Measurements from ENCODE around the gene NDUFS6. TPM values are rescaled to one million over a fixed set of nuclear protein-coding genes. Genes with fewer than 3 reads are reported as not detected.

NDUFS6 gene
- total RNA-seq, 1 donor from 2014 or later, result 181 TPM

DNA sequence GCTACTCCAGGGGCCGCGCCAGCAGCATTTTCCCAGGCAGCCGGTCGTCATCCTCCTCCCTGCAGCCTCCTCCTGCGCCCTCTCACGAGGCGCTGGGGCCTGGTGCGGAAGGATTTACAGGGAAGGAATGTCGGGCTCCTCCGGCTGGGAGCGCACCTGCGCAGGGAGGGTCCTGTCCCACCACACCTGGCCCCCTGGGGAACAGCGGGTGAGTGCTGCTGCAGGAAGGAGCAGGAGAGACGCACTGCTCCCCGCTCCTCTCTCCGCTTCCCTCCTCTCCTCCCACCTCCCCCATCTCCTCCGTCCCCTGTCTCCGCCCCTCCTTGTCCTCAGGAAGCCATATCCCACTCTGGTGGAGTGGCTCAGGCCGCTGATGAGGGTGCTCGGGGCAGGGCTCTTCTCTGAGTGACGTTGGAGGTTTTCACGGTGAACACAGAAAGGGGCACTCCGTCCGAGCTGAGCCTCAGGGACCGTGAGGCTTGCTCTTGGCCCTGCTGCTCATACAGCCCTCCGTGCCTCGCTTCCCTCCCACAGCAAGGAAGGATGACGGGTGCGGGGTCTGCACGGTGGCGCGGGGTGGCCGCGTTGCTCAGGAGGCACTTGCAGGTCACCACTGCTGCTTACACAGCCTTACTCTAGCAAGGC, 50.2 kb downstream of the NDUFS6 start:
- no peak for DNase-seq (ENCODE audit: low read depth)
- no peak overlapping the region for H3K4me3 ChIP-seq (ENCODE audit: low read depth, low read length)

DNA sequence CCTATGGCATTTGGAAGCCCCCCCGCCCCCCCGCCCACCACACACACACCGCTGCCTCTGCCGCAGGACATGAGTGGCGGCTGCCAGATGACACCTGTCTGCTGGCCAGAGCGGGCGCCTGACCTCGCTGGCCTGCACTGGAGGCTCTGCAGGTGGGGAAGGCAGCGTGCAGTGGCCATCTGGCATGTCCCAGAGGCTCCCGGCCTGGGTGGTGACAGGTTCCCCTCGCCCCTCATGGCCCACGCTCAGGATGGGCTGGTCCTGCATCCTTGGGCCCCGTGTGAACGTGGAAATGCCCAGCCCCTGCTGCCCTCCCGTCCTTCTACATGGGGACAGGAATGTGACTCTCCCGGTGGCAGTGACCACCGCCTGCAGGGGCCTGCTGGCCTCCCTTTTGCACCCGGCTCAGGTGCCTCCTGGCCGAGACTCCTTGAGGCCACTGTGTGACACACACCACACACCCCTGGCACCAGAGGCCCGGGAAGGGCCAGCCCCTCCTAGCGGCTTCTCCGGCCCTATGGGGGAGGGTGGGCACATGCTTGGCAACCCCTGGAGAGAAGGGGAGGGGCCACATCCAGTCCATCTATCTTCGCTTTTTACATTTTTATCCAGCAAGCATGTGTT, 51.2 kb downstream of the NDUFS6 start:
- no peak overlapping the region for H3K4me3 ChIP-seq (ENCODE audit: low read depth, low read length)
- no peak for DNase-seq (ENCODE audit: low read depth)
- TF ChIP-seq, protein P1, sequence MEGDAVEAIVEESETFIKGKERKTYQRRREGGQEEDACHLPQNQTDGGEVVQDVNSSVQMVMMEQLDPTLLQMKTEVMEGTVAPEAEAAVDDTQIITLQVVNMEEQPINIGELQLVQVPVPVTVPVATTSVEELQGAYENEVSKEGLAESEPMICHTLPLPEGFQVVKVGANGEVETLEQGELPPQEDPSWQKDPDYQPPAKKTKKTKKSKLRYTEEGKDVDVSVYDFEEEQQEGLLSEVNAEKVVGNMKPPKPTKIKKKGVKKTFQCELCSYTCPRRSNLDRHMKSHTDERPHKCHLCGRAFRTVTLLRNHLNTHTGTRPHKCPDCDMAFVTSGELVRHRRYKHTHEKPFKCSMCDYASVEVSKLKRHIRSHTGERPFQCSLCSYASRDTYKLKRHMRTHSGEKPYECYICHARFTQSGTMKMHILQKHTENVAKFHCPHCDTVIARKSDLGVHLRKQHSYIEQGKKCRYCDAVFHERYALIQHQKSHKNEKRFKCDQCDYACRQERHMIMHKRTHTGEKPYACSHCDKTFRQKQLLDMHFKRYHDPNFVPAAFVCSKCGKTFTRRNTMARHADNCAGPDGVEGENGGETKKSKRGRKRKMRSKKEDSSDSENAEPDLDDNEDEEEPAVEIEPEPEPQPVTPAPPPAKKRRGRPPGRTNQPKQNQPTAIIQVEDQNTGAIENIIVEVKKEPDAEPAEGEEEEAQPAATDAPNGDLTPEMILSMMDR (conservative IDR thresholded peaks at IDR 0.05; ENCODE audit: low read depth, low read length), result no peak

More for the DNA sequence above, 50.2 kb downstream of the NDUFS6 start:
- TF ChIP-seq, protein P1 (conservative IDR thresholded peaks at IDR 0.05; ENCODE audit: low read depth, low read length), result no peak

DNA sequence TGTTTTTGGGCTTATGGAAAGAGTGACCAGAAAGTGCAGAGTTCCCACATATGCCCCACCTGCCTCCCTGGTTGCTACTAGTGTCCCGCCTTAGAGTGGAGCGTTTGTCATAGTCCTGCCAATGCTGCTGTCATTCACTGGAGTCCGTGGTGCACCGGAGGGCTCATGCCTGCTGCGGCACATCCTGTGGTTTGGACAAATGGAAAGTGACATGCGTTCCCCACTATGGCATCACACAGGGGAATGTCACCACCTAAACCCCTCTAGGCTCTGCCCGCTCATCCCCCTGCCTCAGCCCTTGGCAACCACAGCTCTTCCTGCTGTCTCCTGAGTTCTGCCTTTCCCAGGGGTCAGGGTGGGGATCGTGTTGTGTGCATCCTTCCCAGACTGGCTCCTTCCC, 52.3 kb downstream of the NDUFS6 start:
- DNase-seq (ENCODE audit: low read depth), result no peak
- TF ChIP-seq, protein P1 (conservative IDR thresholded peaks at IDR 0.05; ENCODE audit: low read depth, low read length), result no peak
- no peak overlapping the region for H3K4me3 ChIP-seq (ENCODE audit: low read depth, low read length)

DNA sequence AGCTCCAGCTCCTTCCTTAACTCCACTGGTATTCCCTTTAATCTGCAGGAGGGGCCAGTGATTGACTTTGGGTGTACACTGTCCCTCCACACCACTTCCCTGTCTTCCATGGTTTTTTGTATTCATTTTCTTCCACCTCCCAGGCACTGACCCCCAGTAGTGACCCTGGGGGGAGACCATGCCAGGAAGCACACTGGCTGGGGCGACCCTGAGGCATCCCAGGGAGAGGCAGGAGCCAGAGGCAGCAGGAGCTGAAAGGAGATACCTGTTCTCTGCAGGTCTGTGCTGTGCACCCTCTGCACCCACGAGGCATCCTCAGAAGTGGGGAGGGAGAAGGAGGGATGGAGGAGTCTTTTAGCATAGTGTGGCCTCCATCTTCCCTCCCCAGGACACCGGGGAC, 53.9 kb downstream of the NDUFS6 start:
- H3K4me3 ChIP-seq (ENCODE audit: low read depth, low read length), result no peak overlapping the region
- no peak for DNase-seq (ENCODE audit: low read depth)
- TF ChIP-seq, protein P1 (conservative IDR thresholded peaks at IDR 0.05; ENCODE audit: low read depth, low read length), result no peak

DNA sequence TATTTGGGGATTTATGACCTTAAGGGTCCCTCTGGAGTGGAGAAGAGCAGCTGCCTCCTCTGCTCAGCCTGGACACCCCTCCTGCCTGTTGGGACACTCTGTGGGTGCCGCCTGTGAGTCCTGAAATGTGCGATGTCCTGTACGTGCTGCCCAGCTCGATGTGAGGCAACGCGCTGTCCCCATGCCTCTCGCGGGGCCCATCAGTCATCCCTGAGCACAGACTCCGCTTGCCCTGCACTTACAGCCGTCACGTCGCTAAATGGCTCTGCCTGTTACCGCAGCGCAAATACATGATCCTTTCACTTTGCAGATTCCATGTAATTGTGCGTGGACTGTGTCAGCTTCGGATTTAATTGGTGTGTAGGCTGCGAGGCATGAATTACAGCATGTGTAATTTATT, 54.4 kb downstream of the NDUFS6 start:
- no peak overlapping the region for H3K4me3 ChIP-seq (ENCODE audit: low read depth, low read length)
- no peak for DNase-seq (ENCODE audit: low read depth)
- TF ChIP-seq, protein P1 (conservative IDR thresholded peaks at IDR 0.05; ENCODE audit: low read depth, low read length), result no peak

DNA sequence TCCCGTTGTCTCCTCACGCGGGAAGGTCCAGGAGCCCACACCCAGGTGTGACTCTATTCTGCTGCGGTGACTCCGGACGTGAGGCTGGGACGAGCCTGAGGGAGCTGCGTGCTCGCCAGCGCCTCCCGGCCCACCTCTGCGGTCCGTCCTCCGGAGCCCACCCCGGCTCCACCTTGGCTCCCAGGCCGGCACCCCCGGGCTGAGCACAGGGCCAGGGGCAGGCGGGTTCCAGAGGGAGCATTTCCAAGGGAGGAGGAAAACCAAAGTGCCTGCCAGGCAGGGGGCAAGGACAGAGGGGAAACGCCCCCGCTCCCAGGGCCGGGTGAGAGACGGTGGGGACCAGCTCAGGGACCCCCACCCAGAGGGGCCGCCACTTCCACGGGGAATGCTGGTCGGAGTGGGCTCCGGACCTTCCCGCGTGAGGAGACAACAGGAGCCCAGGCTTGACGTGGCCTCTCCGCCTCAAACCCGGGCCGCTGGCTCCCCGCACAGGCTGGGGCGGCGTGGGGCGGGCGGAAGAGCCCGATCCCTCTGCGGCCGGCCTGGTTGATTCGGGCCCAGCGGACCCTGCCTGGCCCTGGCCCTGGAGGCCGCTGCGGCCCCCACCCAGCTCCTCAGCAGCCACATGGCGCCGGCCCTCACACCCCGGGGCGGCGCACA, 55.5 kb downstream of the NDUFS6 start:
- no peak overlapping the region for H3K4me3 ChIP-seq (ENCODE audit: low read depth, low read length)
- TF ChIP-seq, protein P1 (conservative IDR thresholded peaks at IDR 0.05; ENCODE audit: low read depth, low read length), result no peak
- no peak for DNase-seq (ENCODE audit: low read depth)

Measured in epithelial cell of proximal tubule (primary cell).